GM12878 (cell line): ENCODE measurements around the gene TAAR2.

ENCODE experiments used
- EP300 ChIP-seq, 2 experiments: fragments of 150-350 bp in 1 of 2; IDR thresholded peaks; 2 replicates each; pipeline ENCODE4 v1.6.1; 2011 to 2012; ENCODE audit warnings: low read depth in 2 of 2, low read length in 2 of 2, borderline replicate concordance in 1 of 2, improper control_type of control experiment in 1 of 2, inconsistent platforms in 1 of 2; ENCODE audit not compliant: control insufficient read depth in 1 of 2
- ETV6 ChIP-seq, 2 experiments: fragments of 450-650 bp in 1 of 2; IDR thresholded peaks in 1 of 2; conservative IDR thresholded peaks in 1 of 2; 2 replicates each; pipeline ENCODE4 v1.6.1; 2014; ENCODE audit warnings: antibody characterized with exemption in 1 of 2, borderline replicate concordance in 1 of 2, low read depth in 1 of 2, mild to moderate bottlenecking in 1 of 2, moderate library complexity in 1 of 2
- FOS ChIP-seq: IDR thresholded peaks from 3 replicates; pipeline ENCODE4 v1.6.1; 2011; ENCODE audit warnings: borderline replicate concordance; ENCODE audit not compliant: insufficient read length; ENCODE audit errors: extremely low read depth
- MXI1 ChIP-seq: fragments of 150-350 bp; IDR thresholded peaks from 2 replicates; pipeline ENCODE4 v1.6.1; 2011; ENCODE audit warnings: low read depth, mild to moderate bottlenecking, inconsistent platforms, low read length, improper control_type of control experiment
- SUZ12 ChIP-seq: fragments of 200-600 bp; sonication (generic); IDR thresholded peaks from one replicate; pipeline ENCODE4 v1.6.1; 2018; ENCODE audit warnings: antibody characterized with exemption, mild to moderate bottlenecking; ENCODE audit not compliant: unreplicated experiment
- TCF12 ChIP-seq: IDR thresholded peaks from 2 replicates; pipeline ENCODE4 v1.6.1; 2011; ENCODE audit warnings: low read depth, mild to moderate bottlenecking, low read length
- TF ChIP-seq, protein P1 (sequence below): fragments of 450-650 bp; formaldehyde crosslinking; IDR thresholded peaks from 2 replicates; pipeline ENCODE4 v1.5.0; 2022; ENCODE audit warnings: mild to moderate bottlenecking, missing genetic modification characterization
- TF ChIP-seq, protein P2 (sequence below): IDR thresholded peaks from 2 replicates; pipeline ENCODE4 v1.6.1; 2011; ENCODE audit warnings: low read depth, low read length, improper control_type of control experiment, borderline replicate concordance
- TF ChIP-seq, protein P3 (sequence below): IDR thresholded peaks from 2 replicates; pipeline ENCODE4 v1.6.1; 2012; ENCODE audit warnings: mild to moderate bottlenecking, low read depth, low read length

DNA sequence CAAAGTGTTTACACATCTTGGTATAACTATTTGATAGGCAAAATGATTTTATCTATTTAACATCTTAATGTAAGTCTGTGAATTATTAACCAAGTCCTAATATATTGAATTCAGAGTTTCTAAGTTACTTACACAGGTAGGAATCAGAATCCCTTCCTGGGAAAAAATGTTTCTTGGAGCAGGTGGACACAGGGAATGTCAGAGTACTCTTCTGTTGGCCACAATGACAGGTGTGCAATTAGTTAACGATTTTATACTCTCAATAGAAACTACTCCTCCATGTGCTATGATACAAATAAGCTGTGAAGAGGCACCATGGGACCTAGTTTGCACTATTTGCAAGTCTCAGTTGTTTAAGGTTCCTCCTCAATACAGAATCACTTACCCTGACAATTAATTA is 33.7 kb downstream of the TAAR2 start:
- TF ChIP-seq, protein P1, sequence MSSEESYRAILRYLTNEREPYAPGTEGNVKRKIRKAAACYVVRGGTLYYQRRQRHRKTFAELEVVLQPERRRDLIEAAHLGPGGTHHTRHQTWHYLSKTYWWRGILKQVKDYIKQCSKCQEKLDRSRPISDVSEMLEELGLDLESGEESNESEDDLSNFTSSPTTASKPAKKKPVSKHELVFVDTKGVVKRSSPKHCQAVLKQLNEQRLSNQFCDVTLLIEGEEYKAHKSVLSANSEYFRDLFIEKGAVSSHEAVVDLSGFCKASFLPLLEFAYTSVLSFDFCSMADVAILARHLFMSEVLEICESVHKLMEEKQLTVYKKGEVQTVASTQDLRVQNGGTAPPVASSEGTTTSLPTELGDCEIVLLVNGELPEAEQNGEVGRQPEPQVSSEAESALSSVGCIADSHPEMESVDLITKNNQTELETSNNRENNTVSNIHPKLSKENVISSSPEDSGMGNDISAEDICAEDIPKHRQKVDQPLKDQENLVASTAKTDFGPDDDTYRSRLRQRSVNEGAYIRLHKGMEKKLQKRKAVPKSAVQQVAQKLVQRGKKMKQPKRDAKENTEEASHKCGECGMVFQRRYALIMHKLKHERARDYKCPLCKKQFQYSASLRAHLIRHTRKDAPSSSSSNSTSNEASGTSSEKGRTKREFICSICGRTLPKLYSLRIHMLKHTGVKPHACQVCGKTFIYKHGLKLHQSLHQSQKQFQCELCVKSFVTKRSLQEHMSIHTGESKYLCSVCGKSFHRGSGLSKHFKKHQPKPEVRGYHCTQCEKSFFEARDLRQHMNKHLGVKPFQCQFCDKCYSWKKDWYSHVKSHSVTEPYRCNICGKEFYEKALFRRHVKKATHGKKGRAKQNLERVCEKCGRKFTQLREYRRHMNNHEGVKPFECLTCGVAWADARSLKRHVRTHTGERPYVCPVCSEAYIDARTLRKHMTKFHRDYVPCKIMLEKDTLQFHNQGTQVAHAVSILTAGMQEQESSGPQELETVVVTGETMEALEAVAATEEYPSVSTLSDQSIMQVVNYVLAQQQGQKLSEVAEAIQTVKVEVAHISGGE (CRISPR knock-in tag): no peak
- TF ChIP-seq SUZ12: no peak
- TF ChIP-seq TCF12: no peak
- TF ChIP-seq, protein P2, sequence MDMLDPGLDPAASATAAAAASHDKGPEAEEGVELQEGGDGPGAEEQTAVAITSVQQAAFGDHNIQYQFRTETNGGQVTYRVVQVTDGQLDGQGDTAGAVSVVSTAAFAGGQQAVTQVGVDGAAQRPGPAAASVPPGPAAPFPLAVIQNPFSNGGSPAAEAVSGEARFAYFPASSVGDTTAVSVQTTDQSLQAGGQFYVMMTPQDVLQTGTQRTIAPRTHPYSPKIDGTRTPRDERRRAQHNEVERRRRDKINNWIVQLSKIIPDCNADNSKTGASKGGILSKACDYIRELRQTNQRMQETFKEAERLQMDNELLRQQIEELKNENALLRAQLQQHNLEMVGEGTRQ: no peak
- TF ChIP-seq MXI1: no peak
- no peak for TF ChIP-seq ETV6 (conservative IDR thresholded peaks at IDR 0.05 in 1 of 2, IDR thresholded peaks at IDR 0.05 in 1 of 2; ENCODE audit: borderline replicate concordance in 1 of 2, low read depth in 1 of 2)
- no peak for TF ChIP-seq EP300 (IDR thresholded peaks at IDR 0.05; ENCODE audit: borderline replicate concordance in 1 of 2, control insufficient read depth in 1 of 2, low read depth in 2 of 2, low read length in 2 of 2)
- no peak for TF ChIP-seq FOS
- TF ChIP-seq, protein P3, sequence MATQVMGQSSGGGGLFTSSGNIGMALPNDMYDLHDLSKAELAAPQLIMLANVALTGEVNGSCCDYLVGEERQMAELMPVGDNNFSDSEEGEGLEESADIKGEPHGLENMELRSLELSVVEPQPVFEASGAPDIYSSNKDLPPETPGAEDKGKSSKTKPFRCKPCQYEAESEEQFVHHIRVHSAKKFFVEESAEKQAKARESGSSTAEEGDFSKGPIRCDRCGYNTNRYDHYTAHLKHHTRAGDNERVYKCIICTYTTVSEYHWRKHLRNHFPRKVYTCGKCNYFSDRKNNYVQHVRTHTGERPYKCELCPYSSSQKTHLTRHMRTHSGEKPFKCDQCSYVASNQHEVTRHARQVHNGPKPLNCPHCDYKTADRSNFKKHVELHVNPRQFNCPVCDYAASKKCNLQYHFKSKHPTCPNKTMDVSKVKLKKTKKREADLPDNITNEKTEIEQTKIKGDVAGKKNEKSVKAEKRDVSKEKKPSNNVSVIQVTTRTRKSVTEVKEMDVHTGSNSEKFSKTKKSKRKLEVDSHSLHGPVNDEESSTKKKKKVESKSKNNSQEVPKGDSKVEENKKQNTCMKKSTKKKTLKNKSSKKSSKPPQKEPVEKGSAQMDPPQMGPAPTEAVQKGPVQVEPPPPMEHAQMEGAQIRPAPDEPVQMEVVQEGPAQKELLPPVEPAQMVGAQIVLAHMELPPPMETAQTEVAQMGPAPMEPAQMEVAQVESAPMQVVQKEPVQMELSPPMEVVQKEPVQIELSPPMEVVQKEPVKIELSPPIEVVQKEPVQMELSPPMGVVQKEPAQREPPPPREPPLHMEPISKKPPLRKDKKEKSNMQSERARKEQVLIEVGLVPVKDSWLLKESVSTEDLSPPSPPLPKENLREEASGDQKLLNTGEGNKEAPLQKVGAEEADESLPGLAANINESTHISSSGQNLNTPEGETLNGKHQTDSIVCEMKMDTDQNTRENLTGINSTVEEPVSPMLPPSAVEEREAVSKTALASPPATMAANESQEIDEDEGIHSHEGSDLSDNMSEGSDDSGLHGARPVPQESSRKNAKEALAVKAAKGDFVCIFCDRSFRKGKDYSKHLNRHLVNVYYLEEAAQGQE: no peak
